Stimulated activated CD8-positive, alpha-beta memory T cell treated with anti-CD3 and anti-CD28 coated beads, Interleukin-12 subunit alpha, Interleukin-12 subunit beta, amount 100 ng/mL, for 4 hours (primary cell): Measurements from ENCODE around the gene FNDC11.
"Not testable (repeated sequence)": the region's sequence is repeated elsewhere in the genome, so short reads cannot be mapped to it uniquely, and the experiment has no call there.

Experiments used
- DNase-seq: peaks from one replicate; pipeline ENCODE4 v3.0.0-alpha.2; 2020; ENCODE audit warnings: low read depth

Gene FNDC11

GRCh38 chr20:63601679-63602078 is 47.7 kb downstream of the FNDC11 start:
- DNase-seq, result not testable (repeated sequence)

- DNase-seq, result no peak
Observed at GRCh38 chr20:63602321-63602720, 48.4 kb downstream of the FNDC11 start.
